ENCODE results near the gene AP1G1.

DNA sequence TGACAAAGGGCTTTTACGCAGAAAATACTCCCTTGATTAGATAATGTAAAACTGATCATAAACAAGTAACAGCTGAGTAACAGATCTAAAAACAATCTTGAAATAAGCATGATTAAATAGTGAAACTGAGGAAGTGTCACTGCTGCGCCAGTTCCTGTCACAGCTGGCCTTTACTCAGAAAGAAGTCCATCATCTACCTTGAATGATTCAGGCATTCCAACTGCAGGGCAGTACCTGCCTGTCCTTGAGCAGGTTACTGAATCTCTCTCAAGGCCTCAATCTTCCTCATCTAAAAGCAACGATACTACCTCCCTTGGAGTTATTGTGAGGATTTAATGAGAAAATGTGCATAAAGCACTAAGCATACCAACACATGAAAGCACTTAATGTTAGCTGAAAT lies 96.8 kb downstream of the AP1G1 start:
- TF ChIP-seq, protein P1, sequence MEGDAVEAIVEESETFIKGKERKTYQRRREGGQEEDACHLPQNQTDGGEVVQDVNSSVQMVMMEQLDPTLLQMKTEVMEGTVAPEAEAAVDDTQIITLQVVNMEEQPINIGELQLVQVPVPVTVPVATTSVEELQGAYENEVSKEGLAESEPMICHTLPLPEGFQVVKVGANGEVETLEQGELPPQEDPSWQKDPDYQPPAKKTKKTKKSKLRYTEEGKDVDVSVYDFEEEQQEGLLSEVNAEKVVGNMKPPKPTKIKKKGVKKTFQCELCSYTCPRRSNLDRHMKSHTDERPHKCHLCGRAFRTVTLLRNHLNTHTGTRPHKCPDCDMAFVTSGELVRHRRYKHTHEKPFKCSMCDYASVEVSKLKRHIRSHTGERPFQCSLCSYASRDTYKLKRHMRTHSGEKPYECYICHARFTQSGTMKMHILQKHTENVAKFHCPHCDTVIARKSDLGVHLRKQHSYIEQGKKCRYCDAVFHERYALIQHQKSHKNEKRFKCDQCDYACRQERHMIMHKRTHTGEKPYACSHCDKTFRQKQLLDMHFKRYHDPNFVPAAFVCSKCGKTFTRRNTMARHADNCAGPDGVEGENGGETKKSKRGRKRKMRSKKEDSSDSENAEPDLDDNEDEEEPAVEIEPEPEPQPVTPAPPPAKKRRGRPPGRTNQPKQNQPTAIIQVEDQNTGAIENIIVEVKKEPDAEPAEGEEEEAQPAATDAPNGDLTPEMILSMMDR (conservative IDR thresholded peaks at IDR 0.05; ENCODE audit: low read length), result no peak
- no peak for TF ChIP-seq EZH2phosphoT487 (IDR thresholded peaks at IDR 0.05; ENCODE audit: borderline replicate concordance, low read depth, low read length)

Measured in OCI-LY7 (cell line).